Stimulated activated CD8-positive, alpha-beta memory T cell treated with anti-CD3 and anti-CD28 coated beads, Interleukin-12 subunit alpha, Interleukin-12 subunit beta, amount 100 ng/mL, for 4 hours (primary cell): ENCODE measurements around the gene ADCY5.

Experiments used
- DNase-seq: peaks from one replicate; pipeline ENCODE4 v3.0.0-alpha.2; 2020; ENCODE audit warnings: low read depth

The ADCY5 gene

GRCh38 chr3:123406598-123406997 lies 42.3 kb downstream of the ADCY5 start:
- no peak for DNase-seq

- no peak for DNase-seq
Observed at GRCh38 chr3:123405936-123406510, 42.9 kb downstream of the ADCY5 start.

GRCh38 chr3:123405021-123405420 lies 43.9 kb downstream of the ADCY5 start:
- DNase-seq = no peak

GRCh38 chr3:123404391-123404790 lies 44.5 kb downstream of the ADCY5 start:
- DNase-seq = no peak

GRCh38 chr3:123401836-123402530 lies 46.9 kb downstream of the ADCY5 start:
- DNase-seq = no peak

- DNase-seq = no peak
Observed at GRCh38 chr3:123400169-123400568, 48.7 kb downstream of the ADCY5 start.

GRCh38 chr3:123399653-123400052 lies 49.2 kb downstream of the ADCY5 start:
- no peak for DNase-seq

GRCh38 chr3:123397921-123398785 lies 50.7 kb downstream of the ADCY5 start:
- no peak for DNase-seq

GRCh38 chr3:123397050-123397590 lies 51.8 kb downstream of the ADCY5 start:
- DNase-seq = no peak

- no peak for DNase-seq
Observed at GRCh38 chr3:123396171-123397049, 52.5 kb downstream of the ADCY5 start.

- DNase-seq = no peak
Observed at GRCh38 chr3:123395235-123395634, 53.7 kb downstream of the ADCY5 start.

- DNase-seq = no peak
Observed at GRCh38 chr3:123394391-123395020, 54.4 kb downstream of the ADCY5 start.

- DNase-seq = no peak
Observed at GRCh38 chr3:123392871-123393620, 55.8 kb downstream of the ADCY5 start.

GRCh38 chr3:123392368-123392767 lies 56.5 kb downstream of the ADCY5 start:
- no peak for DNase-seq

- DNase-seq = no peak
Observed at GRCh38 chr3:123390865-123391600, 57.9 kb downstream of the ADCY5 start.

GRCh38 chr3:123389628-123389918 lies 59.3 kb downstream of the ADCY5 start:
- DNase-seq = no peak

GRCh38 chr3:123388811-123389627 lies 59.9 kb downstream of the ADCY5 start:
- no peak for DNase-seq

- DNase-seq = no peak
Observed at GRCh38 chr3:123388042-123388441, 60.8 kb downstream of the ADCY5 start.

GRCh38 chr3:123387532-123387931 lies 61.4 kb downstream of the ADCY5 start:
- no peak for DNase-seq
